Keratinocyte (primary cell): ENCODE data around the gene TRPM6.
"Not testable (repeated sequence)": the region's sequence is repeated elsewhere in the genome, so short reads cannot be mapped to it uniquely, and the experiment has no call there.

Experiments
- EZH2 ChIP-seq: IDR thresholded peaks from one replicate; pipeline ENCODE4 v1.6.1; 2012; ENCODE audit warnings: inconsistent platforms, mild to moderate bottlenecking, low read length, moderate library complexity
- TF ChIP-seq, protein P1 (sequence below), 3 experiments: IDR thresholded peaks in 1 of 3; conservative IDR thresholded peaks in 1 of 3; optimal IDR thresholded peaks in 1 of 3; 2 replicates in 2 of 3; 3 replicates in 1 of 3; pipeline versions ENCODE3 to v1.5.1; 2011; ENCODE audit warnings: low read length in 3 of 3, mild to moderate bottlenecking in 3 of 3, moderate library complexity in 2 of 3, control low read depth in 1 of 3, inconsistent platforms in 1 of 3; ENCODE audit not compliant: insufficient read depth in 2 of 3; ENCODE audit errors: extremely low read depth in 1 of 3

DNA sequence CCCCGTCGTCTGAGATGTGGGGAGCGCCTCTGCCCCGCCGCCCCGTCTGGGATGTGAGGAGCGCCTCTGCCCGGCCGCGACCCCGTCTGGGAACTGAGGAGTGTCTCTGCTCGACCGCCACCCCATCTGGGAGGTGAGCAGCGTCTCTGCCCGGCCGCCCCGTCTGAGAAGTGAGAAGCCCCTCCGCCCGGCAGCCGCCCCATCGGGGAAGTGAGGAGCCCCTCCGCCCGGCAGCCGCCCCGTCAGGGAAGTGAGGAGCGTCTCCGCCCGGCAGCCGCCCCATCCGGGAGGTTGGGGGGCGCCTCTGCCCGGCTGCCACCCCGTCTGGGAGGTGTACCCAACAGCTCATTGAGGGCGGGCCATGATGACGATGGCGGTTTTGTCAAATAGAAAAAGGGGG, 34.7 kb downstream of the TRPM6 start:
- TF ChIP-seq, protein P1, sequence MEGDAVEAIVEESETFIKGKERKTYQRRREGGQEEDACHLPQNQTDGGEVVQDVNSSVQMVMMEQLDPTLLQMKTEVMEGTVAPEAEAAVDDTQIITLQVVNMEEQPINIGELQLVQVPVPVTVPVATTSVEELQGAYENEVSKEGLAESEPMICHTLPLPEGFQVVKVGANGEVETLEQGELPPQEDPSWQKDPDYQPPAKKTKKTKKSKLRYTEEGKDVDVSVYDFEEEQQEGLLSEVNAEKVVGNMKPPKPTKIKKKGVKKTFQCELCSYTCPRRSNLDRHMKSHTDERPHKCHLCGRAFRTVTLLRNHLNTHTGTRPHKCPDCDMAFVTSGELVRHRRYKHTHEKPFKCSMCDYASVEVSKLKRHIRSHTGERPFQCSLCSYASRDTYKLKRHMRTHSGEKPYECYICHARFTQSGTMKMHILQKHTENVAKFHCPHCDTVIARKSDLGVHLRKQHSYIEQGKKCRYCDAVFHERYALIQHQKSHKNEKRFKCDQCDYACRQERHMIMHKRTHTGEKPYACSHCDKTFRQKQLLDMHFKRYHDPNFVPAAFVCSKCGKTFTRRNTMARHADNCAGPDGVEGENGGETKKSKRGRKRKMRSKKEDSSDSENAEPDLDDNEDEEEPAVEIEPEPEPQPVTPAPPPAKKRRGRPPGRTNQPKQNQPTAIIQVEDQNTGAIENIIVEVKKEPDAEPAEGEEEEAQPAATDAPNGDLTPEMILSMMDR (optimal IDR thresholded peaks at IDR 0.05 in 1 of 3, IDR thresholded peaks at IDR 0.05 in 1 of 3, conservative IDR thresholded peaks at IDR 0.05 in 1 of 3; ENCODE audit: extremely low read depth in 1 of 3, insufficient read depth in 2 of 3, low read length in 3 of 3), result not testable (repeated sequence)
- TF ChIP-seq EZH2, result not testable (repeated sequence)
